Measurements from ENCODE around the gene SLCO3A1. TPM values are rescaled to one million over a fixed set of nuclear protein-coding genes. Genes with fewer than 3 reads are reported as not detected.
A peak's percentile ranks its signal among the peaks of the same experiment; 100 is the strongest.

SLCO3A1 gene
- total and polyA plus RNA-seq, 2 experiments from 2014 or later, result 35.5 to 71.9 TPM

DNA sequence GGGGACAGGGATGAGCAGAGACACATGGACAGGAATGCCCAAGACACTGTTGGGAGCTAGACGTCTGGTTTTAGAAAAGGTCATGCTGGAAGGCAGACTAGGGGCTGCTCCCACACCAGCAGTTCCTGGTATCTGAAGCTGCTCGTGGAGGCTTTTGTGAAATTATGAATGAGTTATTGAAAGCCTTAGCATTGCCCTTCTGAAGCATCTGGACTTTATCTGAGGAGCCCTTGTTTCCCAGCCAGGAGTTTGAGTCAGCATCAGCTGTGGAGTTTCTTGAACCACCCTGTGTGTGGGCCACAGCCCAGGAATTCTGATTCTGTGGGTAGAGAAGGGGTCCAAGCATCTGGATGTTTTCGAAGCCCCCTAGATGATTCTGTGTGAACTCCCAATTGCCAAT is 258.7 kb downstream of the SLCO3A1 start:
- Histone ChIP-seq H3K9me3 (ENCODE audit: low read depth) (no peaks in the 10 kb centered on the region), H3K4me3 (no peak overlapping the region), H3K27me3 (no peaks in the 10 kb centered on the region), H3K4me1 (ENCODE audit: low read depth) (peaks cover 38% of the 10 kb centered on the region), H3K36me3 (no peaks in the 10 kb centered on the region), H3K27ac (no peak overlapping the region)
- TF ChIP-seq, protein P1, sequence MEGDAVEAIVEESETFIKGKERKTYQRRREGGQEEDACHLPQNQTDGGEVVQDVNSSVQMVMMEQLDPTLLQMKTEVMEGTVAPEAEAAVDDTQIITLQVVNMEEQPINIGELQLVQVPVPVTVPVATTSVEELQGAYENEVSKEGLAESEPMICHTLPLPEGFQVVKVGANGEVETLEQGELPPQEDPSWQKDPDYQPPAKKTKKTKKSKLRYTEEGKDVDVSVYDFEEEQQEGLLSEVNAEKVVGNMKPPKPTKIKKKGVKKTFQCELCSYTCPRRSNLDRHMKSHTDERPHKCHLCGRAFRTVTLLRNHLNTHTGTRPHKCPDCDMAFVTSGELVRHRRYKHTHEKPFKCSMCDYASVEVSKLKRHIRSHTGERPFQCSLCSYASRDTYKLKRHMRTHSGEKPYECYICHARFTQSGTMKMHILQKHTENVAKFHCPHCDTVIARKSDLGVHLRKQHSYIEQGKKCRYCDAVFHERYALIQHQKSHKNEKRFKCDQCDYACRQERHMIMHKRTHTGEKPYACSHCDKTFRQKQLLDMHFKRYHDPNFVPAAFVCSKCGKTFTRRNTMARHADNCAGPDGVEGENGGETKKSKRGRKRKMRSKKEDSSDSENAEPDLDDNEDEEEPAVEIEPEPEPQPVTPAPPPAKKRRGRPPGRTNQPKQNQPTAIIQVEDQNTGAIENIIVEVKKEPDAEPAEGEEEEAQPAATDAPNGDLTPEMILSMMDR (IDR thresholded peaks at IDR 0.05; ENCODE audit: low read depth, low read length), result no peak
- DNase-seq (ENCODE audit: low read depth in 1 of 2, low spot score in 1 of 2), result peak in 1 of 2 donors; percentile 73

DNA sequence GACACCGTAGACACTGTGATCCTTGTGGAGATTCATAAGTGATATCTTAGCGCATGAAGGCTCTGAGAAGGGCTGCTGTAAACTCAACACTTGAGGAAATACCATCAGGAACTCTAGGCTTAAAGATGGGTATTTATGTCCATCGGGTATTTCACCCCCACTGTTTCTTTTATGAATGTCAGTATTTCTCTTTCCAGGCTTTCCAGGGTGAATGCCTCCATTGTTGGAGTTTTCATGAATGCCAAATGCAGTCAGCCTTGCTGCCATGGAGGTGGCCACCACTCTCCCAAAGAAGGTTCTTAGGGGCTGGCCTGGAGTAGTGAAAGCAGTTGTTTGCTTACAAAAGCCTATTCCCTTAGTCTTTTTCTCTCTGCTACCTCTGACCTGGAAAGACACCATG is 259.2 kb downstream of the SLCO3A1 start:
- TF ChIP-seq, protein P1 (IDR thresholded peaks at IDR 0.05; ENCODE audit: low read depth, low read length), result no peak
- no peak for DNase-seq (ENCODE audit: low read depth in 1 of 2, low spot score in 1 of 2)

DNA sequence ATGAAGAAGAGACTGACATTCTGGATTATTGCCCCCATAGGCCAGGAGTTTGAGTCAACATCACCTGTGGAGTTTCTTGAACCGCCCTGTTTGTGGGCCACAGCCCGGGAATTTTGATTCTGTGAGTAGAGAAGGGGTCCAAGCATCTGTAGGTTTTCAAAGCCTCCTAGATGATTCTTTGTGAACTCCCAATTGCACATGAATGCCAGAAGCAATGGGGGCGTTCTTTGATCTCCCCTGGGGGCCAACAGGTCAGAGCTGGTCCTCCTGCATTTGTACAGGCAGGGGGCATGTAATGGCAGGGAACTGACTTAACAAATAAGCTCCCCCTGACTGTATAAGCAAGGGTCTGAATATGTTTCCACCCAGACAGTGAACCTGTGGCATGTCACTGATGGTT is 260.3 kb downstream of the SLCO3A1 start:
- peaks cover 21% of the 10 kb centered on the region for H3K4me1 ChIP-seq (ENCODE audit: low read depth)
- no peaks in the 10 kb centered on the region for H3K27me3 ChIP-seq
- TF ChIP-seq, protein P1 (IDR thresholded peaks at IDR 0.05; ENCODE audit: low read depth, low read length), result no peak
- H3K9me3 ChIP-seq (ENCODE audit: low read depth), result no peaks in the 10 kb centered on the region
- DNase-seq (ENCODE audit: low read depth in 1 of 2, low spot score in 1 of 2), result no peak
- H3K4me3 ChIP-seq, result no peak overlapping the region
- H3K27ac ChIP-seq, result no peak overlapping the region
- H3K36me3 ChIP-seq, result no peaks in the 10 kb centered on the region

More for the DNA sequence above, 259.2 kb downstream of the SLCO3A1 start:
- Histone ChIP-seq H3K4me1 (ENCODE audit: low read depth) (peaks cover 33% of the 10 kb centered on the region), H3K36me3 (no peaks in the 10 kb centered on the region), H3K27me3 (no peaks in the 10 kb centered on the region), H3K9me3 (ENCODE audit: low read depth) (no peaks in the 10 kb centered on the region), H3K4me3 (no peak overlapping the region), H3K27ac (no peak overlapping the region)

DNA sequence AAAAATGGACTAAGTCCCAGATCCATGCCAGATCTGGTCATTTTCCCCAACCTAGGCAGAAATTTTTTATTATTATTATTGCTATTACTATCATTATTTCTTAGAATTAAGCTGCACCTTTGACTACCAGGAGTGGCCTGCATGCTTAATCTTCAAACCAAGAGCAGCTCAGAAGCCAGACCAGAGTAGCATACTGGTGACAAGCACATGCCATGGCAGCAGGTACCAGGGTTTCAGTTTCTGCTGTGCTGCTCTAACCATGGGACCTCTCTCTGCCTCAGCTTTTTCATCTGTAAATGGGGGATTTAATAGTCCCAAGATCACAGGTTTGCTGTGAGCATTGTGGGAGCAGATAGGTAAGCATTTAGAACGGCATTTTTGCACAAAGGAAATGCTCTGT is 262.3 kb downstream of the SLCO3A1 start:
- TF ChIP-seq, protein P1 (IDR thresholded peaks at IDR 0.05; ENCODE audit: low read depth, low read length), result no peak
- peaks cover 2% of the 10 kb centered on the region for H3K36me3 ChIP-seq
- no peak for DNase-seq (ENCODE audit: low read depth in 1 of 2, low spot score in 1 of 2)

DNA sequence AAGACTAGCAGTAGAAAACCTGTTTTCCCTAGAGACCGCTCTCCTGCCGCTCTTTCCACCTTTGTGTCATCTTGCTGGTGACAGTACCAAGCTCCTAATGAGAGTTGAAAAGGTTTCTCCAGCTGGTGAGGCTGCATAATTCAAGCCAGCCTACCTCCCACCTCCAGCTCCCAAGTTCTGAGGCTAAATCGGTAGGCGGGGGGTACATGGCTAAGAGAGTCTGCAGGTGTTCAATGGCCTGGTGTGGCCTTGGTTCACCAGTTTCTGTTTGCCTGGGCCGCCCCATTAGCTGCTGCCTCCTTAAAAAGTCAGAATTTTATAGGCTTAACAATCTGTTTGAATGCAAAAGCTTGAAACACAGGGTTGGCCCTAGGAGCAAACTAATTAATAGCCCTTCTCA is 262.8 kb downstream of the SLCO3A1 start:
- Histone ChIP-seq H3K9me3 (ENCODE audit: low read depth) (no peaks in the 10 kb centered on the region), H3K27ac (no peak overlapping the region), H3K27me3 (no peaks in the 10 kb centered on the region), H3K36me3 (peaks cover 7% of the 10 kb centered on the region), H3K4me1 (ENCODE audit: low read depth) (peaks cover 3% of the 10 kb centered on the region), H3K4me3 (no peak overlapping the region)
- TF ChIP-seq, protein P1 (IDR thresholded peaks at IDR 0.05; ENCODE audit: low read depth, low read length), result no peak
- no peak for DNase-seq (ENCODE audit: low read depth in 1 of 2, low spot score in 1 of 2)

More for the DNA sequence above, 262.3 kb downstream of the SLCO3A1 start:
- no peaks in the 10 kb centered on the region for H3K9me3 ChIP-seq (ENCODE audit: low read depth)
- no peaks in the 10 kb centered on the region for H3K27me3 ChIP-seq
- H3K4me3 ChIP-seq, result no peak overlapping the region
- no peak overlapping the region for H3K27ac ChIP-seq
- peaks cover 5% of the 10 kb centered on the region for H3K4me1 ChIP-seq (ENCODE audit: low read depth)
